Transverse colon (tissue), 4 donors: ENCODE data around the gene RABGAP1. TPM values are rescaled to one million over a fixed set of nuclear protein-coding genes. Genes with fewer than 3 reads are reported as not detected.

Experiments
- DNase-seq: peaks from one replicate; pipeline ENCODE4 v3.0.0-alpha.2; 2019
- H3K27ac ChIP-seq, 4 donors: fragments of 200-600 bp; sonication (generic); 2 replicates each; pipeline ENCODE4 v1.5.1; 2016 to 2018; ENCODE audit warnings: inconsistent platforms in 4 of 4
- H3K27me3 ChIP-seq: fragments of 200-600 bp; sonication (generic); 2 replicates; pipeline ENCODE4 v1.5.1; 2017; ENCODE audit warnings: inconsistent platforms
- H3K36me3 ChIP-seq, 4 donors: fragments of 200-600 bp; sonication (generic); 2 replicates each; pipeline ENCODE4 v1.5.1; 2017 to 2019; ENCODE audit warnings: inconsistent platforms in 4 of 4
- H3K4me1 ChIP-seq, 4 donors: fragments of 200-600 bp; sonication (generic); 2 replicates each; pipeline ENCODE4 v1.5.1; 2017 to 2020; ENCODE audit warnings: inconsistent platforms in 4 of 4
- H3K4me3 ChIP-seq, 4 donors: fragments of 200-600 bp; sonication (generic); 1 replicate in 1 of 4; 2 replicates in 3 of 4; pipeline versions ENCODE4 v1.5.1 to v1.6.1; 2017 to 2019; ENCODE audit warnings: inconsistent platforms in 4 of 4
- H3K9me3 ChIP-seq, 2 donors: fragments of 200-600 bp; sonication (generic); 2 replicates each; pipeline ENCODE4 v1.5.1; 2017 to 2019; ENCODE audit warnings: inconsistent platforms in 2 of 2
- EP300 ChIP-seq: sonication (generic); formaldehyde crosslinking; IDR thresholded peaks from one replicate; pipeline ENCODE4 v1.6.1; 2017; ENCODE audit warnings: antibody characterized with exemption, low read depth
- POLR2A ChIP-seq: fragments of 450-650 bp; IDR thresholded peaks from one replicate; pipeline ENCODE4 v1.6.1; 2016; ENCODE audit warnings: antibody characterized with exemption, mild to moderate bottlenecking, moderate library complexity
- POLR2AphosphoS5 ChIP-seq, 3 donors: sonication (generic); formaldehyde crosslinking; IDR thresholded peaks; one replicate each; pipeline ENCODE4 v1.6.1; 2016; ENCODE audit warnings: antibody characterized with exemption in 3 of 3
- WGBS, 2 donors: methylation state at CpG; one replicate each; pipeline ENCODE4 v1.1.5; 2018; ENCODE audit warnings: low coverage in 1 of 2; 5-methylcytosine and 5-hydroxymethylcytosine counted together
- in situ Hi-C, 4 donors: fragments of 200-750 bp; cut with MboI; loops; one replicate each; pipeline versions ENCODE4 v1.15.0 to v1.15.1; 2017; ENCODE audit warnings: low sequenced_read_pairs in 3 of 4, low pct_ligation_motif_present in 1 of 4, low pct_unique_long_range_greater_than_20kb in 1 of 4
- intact Hi-C: fragments of 100-400 bp; cut with DNase I; formaldehyde crosslinking; loops from one replicate; pipeline ENCODE4 v1.15.1; 2023; ENCODE audit warnings: low total_unique reads
- total RNA-seq, 4 donors: library from RNA; depleted of rRNA; stranded (reverse); fragments of >200 nt; gene quantifications; one replicate each; pipeline ENCODE4 v1.1.0, GENCODE V29; 2016
- TF ChIP-seq, protein P1 (sequence below), 5 experiments: fragments of 200-600 bp in 3 of 5; fragments of 450-650 bp in 2 of 5; sonication (generic) in 3 of 5; IDR thresholded peaks; 1 replicate in 2 of 5; 2 replicates in 3 of 5; pipeline ENCODE4 v1.5.1; 2016 to 2017; ENCODE audit warnings: antibody characterized with exemption in 5 of 5, inconsistent platforms in 3 of 5, mild to moderate bottlenecking in 2 of 5, moderate library complexity in 1 of 5

RABGAP1 gene
- total RNA-seq, 4 donors from 2014 or later, result 56.1 to 114 (median 88.9) TPM

DNA sequence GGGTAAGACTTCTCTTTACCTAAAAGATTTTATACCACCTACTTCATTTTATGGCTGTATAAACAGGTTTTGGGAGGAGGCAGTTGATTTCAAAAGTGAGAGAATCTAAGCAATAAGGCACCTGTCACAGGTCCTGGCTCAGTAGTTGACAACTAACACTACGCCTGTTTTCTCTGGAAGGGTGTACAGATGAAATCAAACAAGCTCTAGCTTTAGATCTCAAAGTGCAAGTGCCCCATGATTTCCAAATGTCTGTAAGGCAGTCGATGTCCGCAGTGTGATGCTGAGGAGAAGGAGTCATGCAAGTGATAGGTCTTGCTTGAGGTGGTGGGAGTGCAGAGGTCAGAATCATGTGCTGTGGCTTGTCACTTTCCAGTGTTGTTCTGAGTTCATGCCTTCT lies 158.7 kb downstream of the RABGAP1 start:
- H3K27me3 ChIP-seq, result no peaks in the 10 kb centered on the region
- DNase-seq, result no peak
- peaks cover 0 to under 1% (median 0%) of the 10 kb centered on the region in 4 donors for H3K4me1 ChIP-seq
- intact Hi-C loops (no loop called here), in situ Hi-C loops (no loop called here)
- TF ChIP-seq POLR2A, result no peak
- TF ChIP-seq EP300, result no peak
- TF ChIP-seq, protein P1, sequence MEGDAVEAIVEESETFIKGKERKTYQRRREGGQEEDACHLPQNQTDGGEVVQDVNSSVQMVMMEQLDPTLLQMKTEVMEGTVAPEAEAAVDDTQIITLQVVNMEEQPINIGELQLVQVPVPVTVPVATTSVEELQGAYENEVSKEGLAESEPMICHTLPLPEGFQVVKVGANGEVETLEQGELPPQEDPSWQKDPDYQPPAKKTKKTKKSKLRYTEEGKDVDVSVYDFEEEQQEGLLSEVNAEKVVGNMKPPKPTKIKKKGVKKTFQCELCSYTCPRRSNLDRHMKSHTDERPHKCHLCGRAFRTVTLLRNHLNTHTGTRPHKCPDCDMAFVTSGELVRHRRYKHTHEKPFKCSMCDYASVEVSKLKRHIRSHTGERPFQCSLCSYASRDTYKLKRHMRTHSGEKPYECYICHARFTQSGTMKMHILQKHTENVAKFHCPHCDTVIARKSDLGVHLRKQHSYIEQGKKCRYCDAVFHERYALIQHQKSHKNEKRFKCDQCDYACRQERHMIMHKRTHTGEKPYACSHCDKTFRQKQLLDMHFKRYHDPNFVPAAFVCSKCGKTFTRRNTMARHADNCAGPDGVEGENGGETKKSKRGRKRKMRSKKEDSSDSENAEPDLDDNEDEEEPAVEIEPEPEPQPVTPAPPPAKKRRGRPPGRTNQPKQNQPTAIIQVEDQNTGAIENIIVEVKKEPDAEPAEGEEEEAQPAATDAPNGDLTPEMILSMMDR (IDR thresholded peaks at IDR 0.05), result no peak
- TF ChIP-seq POLR2AphosphoS5 (IDR thresholded peaks at IDR 0.05), result no peak
- no peaks in the 10 kb centered on the region for H3K9me3 ChIP-seq
- H3K27ac ChIP-seq, result no peak overlapping the region
- 96% methylated on average over 3 of the region's 3 CpGs; no CpG with 5 or more reads in 1 of the 2 donors for WGBS, 2 donors
- H3K36me3 ChIP-seq, result peaks cover 0 to 69% (median 23%) of the 10 kb centered on the region in 4 donors
- no peak overlapping the region for H3K4me3 ChIP-seq

DNA sequence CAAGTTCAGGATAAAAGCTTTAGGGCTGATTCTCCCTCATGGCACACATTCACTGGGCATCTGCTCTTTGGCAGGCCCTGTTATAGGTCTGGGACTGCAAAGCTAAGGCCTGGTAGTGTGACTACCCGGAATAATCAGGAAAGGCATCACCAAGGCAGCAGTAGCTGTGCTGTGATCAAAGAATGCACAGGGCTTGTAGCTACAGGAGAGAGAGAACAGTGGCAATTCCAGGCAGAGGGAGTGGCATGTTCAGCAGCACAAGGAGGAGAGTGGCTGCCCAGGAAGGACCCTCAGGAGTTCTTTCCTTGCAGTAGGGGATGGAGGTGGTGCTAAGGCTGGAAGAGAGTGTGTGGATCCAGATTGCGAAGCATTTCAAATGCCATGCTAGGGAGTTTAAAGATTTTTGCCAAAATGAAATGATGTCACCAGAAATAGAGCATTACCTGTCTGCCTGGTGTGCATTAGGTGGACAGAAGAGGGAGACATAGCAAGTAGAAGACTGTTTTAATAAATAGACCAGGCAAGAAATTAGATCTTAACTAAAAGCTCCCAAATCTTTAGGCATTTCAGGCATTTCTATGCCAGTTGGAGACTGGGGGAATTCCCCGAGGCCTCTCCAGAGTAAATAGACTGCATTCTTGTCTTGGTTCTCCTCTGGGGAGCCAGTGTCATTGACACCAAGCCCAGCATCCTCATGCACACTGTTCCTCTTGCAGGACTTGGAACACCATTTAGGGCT lies 161.7 kb downstream of the RABGAP1 start:
- H3K4me3 ChIP-seq, result no peak overlapping the region
- no peak overlapping the region for H3K27ac ChIP-seq
- DNase-seq, result no peak
- no peaks in the 10 kb centered on the region for H3K9me3 ChIP-seq
- WGBS, 2 donors, result 83 to 91% methylated on average over 1 to 3 of the region's 3 CpGs
- peaks cover 0 to 48% (median 16%) of the 10 kb centered on the region in 4 donors for H3K36me3 ChIP-seq
- TF ChIP-seq EP300, result no peak
- no peak for TF ChIP-seq POLR2AphosphoS5 (IDR thresholded peaks at IDR 0.05)
- TF ChIP-seq, protein P1 (IDR thresholded peaks at IDR 0.05), result no peak
- no peak for TF ChIP-seq POLR2A
- H3K27me3 ChIP-seq, result no peaks in the 10 kb centered on the region
- no peaks in the 10 kb centered on the region for H3K4me1 ChIP-seq
- intact Hi-C loops (no loop called here), in situ Hi-C loops (no loop called here)

DNA sequence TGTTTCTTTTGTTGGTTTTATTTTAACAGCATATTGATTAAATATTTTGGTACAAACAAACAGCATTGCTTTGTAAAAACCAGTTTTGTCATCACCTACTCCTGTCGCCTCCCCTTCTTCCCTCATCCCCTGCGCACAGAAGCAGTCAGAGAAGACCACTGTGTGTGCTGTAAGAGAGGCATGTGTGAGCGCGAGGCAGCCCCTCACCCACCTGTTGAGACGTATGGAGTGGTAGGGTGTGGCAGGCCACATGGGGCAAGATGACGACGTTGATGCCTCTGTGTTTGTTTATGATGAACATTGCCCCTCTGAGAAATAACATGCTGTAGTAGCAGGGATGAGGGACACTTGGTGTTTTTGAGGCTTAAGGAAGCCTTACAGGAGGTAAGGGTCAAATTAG lies 164.0 kb downstream of the RABGAP1 start:
- Histone ChIP-seq H3K9me3 (no peaks in the 10 kb centered on the region), H3K36me3 (peaks cover 0 to 30% (median 9%) of the 10 kb centered on the region in 4 donors), H3K27me3 (no peaks in the 10 kb centered on the region), H3K4me3 (no peak overlapping the region), H3K4me1 (peaks cover 0 to 3% (median 0%) of the 10 kb centered on the region in 4 donors), H3K27ac (no peak overlapping the region)
- DNase-seq, result no peak
- no peak for TF ChIP-seq POLR2AphosphoS5 (IDR thresholded peaks at IDR 0.05)
- no peak for TF ChIP-seq POLR2A
- TF ChIP-seq, protein P1 (IDR thresholded peaks at IDR 0.05), result no peak
- TF ChIP-seq EP300, result no peak
- intact Hi-C loops (no loop called here), in situ Hi-C loops (no loop called here)
- 69 to 71% methylated on average over 5 to 7 of the region's 7 CpGs for WGBS, 2 donors

DNA sequence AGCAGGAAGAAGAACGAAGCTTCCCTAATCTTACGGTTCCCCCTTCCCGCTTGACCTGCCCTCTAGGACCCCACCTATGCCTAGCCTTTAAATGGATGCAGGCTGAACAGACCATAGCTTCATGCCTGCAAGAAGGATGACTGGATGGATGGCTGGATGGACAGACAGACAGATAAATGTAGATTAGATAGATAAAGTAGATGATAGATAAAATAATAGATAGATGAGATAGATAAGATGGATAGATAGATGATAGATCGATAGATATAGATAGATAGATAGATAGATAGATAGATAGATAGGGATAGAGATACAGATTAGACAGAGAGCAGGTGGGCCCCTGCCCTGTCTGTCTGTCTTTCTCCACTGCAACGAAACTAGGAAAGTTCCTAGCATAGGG lies 164.7 kb downstream of the RABGAP1 start:
- TF ChIP-seq POLR2A, result no peak
- no peak for TF ChIP-seq POLR2AphosphoS5 (IDR thresholded peaks at IDR 0.05)
- TF ChIP-seq, protein P1 (IDR thresholded peaks at IDR 0.05), result no peak
- no peak for TF ChIP-seq EP300
- intact Hi-C loops, result no loop called here
- H3K27me3 ChIP-seq, result no peaks in the 10 kb centered on the region
- no peak overlapping the region for H3K27ac ChIP-seq
- no peaks in the 10 kb centered on the region for H3K9me3 ChIP-seq
- no peak overlapping the region for H3K4me3 ChIP-seq
- 83 to 90% methylated on average over 5 of the region's 5 CpGs for WGBS, 2 donors
- peaks cover 0 to 30% (median 8%) of the 10 kb centered on the region in 4 donors for H3K36me3 ChIP-seq
- H3K4me1 ChIP-seq, result peaks cover 0 to 3% (median 0%) of the 10 kb centered on the region in 4 donors
- DNase-seq, result no peak
- in situ Hi-C loops, result no loop called here
